GM23338 (cell line): ENCODE data around the gene ITIH4. TPM values are rescaled to one million over a fixed set of nuclear protein-coding genes. Genes with fewer than 3 reads are reported as not detected.

Source experiments
- ATAC-seq: fragments of 200-7000 bp; cut with Tn5 transposase; 3 replicates; pipeline ENCODE4 v1.9.1; 2020
- DNase-seq: peaks from one replicate; pipeline ENCODE4 v3.0.0-alpha.2; 2015; ENCODE audit warnings: low spot score
- H2AFZ ChIP-seq: fragments of 200-600 bp; sonication (generic); 2 replicates; pipeline ENCODE4 v1.8.0; 2016; ENCODE audit warnings: antibody characterized with exemption, mild to moderate bottlenecking, moderate library complexity
- H3F3A ChIP-seq: fragments of 200-600 bp; sonication (generic); replicated peaks from 2 replicates; pipeline ENCODE4 v1.8.0; 2017; ENCODE audit warnings: antibody characterized with exemption, mixed run types, low read depth
- H3K27ac ChIP-seq: fragments of 200-600 bp; sonication (generic); 2 replicates; pipeline ENCODE4 v1.6.1; 2016; ENCODE audit warnings: low read depth
- H3K27me3 ChIP-seq: fragments of 200-600 bp; sonication (generic); 2 replicates; pipeline ENCODE4 v1.8.0; 2016; ENCODE audit warnings: mild to moderate bottlenecking, mixed run types, moderate library complexity; ENCODE audit not compliant: insufficient read depth
- H3K36me3 ChIP-seq: fragments of 200-600 bp; sonication (generic); 2 replicates; pipeline ENCODE4 v1.8.0; 2016; ENCODE audit warnings: mild to moderate bottlenecking; ENCODE audit not compliant: insufficient read depth
- H3K4me1 ChIP-seq: fragments of 200-600 bp; sonication (generic); 2 replicates; pipeline ENCODE4 v1.8.0; 2016; ENCODE audit warnings: mild to moderate bottlenecking, moderate library complexity; ENCODE audit not compliant: insufficient read depth
- H3K4me2 ChIP-seq: fragments of 200-600 bp; sonication (generic); 2 replicates; pipeline ENCODE4 v1.7.1; 2017; ENCODE audit warnings: mixed run types
- H3K4me3 ChIP-seq: fragments of 200-600 bp; sonication (generic); 2 replicates; pipeline ENCODE4 v1.6.1; 2016; ENCODE audit warnings: mixed run types
- H3K79me2 ChIP-seq: fragments of 200-600 bp; sonication (generic); replicated peaks from 2 replicates; pipeline ENCODE4 v1.8.0; 2017; ENCODE audit warnings: mild to moderate bottlenecking; ENCODE audit not compliant: insufficient read depth
- H3K9me2 ChIP-seq: fragments of 200-600 bp; sonication (generic); 2 replicates; pipeline ENCODE4 v1.8.0; 2017; ENCODE audit not compliant: insufficient read depth
- H4K20me1 ChIP-seq: fragments of 200-600 bp; sonication (generic); replicated peaks from 2 replicates; pipeline ENCODE4 v1.8.0; 2017; ENCODE audit warnings: mild to moderate bottlenecking; ENCODE audit not compliant: insufficient read depth
- H3K27ac Mint-ChIP-seq: 2 replicates; pipeline ENCODE4 v1.8.0; 2020; ENCODE audit warnings: inconsistent platforms, mild to moderate bottlenecking, moderate library complexity, mixed read lengths
- H3K27me3 Mint-ChIP-seq: 3 replicates; pipeline ENCODE4 v1.8.0; 2022; ENCODE audit warnings: low read depth, mild to moderate bottlenecking, moderate library complexity, mixed read lengths, inconsistent platforms; ENCODE audit not compliant: insufficient read depth, poor library complexity
- H3K36me3 Mint-ChIP-seq: 3 replicates; pipeline ENCODE4 v1.8.0; 2021; ENCODE audit warnings: low read depth, mild to moderate bottlenecking, inconsistent platforms, moderate library complexity, mixed read lengths
- H3K4me1 Mint-ChIP-seq: 3 replicates; pipeline ENCODE4 v1.8.0; 2020; ENCODE audit warnings: mild to moderate bottlenecking, inconsistent platforms, mixed read lengths
- H3K4me3 Mint-ChIP-seq: 3 replicates; pipeline ENCODE4 v1.8.0; 2021; ENCODE audit warnings: moderate library complexity, mild to moderate bottlenecking, inconsistent platforms, mixed read lengths
- H3K9me3 Mint-ChIP-seq: 3 replicates; pipeline ENCODE4 v1.8.0; 2020; ENCODE audit warnings: moderate library complexity, mild to moderate bottlenecking, inconsistent platforms, mixed read lengths
- CREB1 ChIP-seq: fragments of 250-450 bp; sonication (Bioruptor Pico); IDR thresholded peaks from 2 replicates; pipeline ENCODE4 v1.5.0; 2020; ENCODE audit warnings: low read depth, mild to moderate bottlenecking, moderate library complexity
- EZH2 ChIP-seq: fragments of 200-600 bp; sonication (generic); IDR thresholded peaks from one replicate; pipeline ENCODE4 v1.8.0; 2017; ENCODE audit warnings: antibody characterized with exemption, mild to moderate bottlenecking, low read depth; ENCODE audit not compliant: unreplicated experiment
- JUNB ChIP-seq: IDR thresholded peaks from one replicate; pipeline ENCODE4 v1.6.1; 2016; ENCODE audit warnings: antibody characterized with exemption; ENCODE audit not compliant: unreplicated experiment
- STAT1 ChIP-seq: IDR thresholded peaks from one replicate; pipeline ENCODE4 v1.6.1; 2016; ENCODE audit warnings: antibody characterized with exemption; ENCODE audit not compliant: unreplicated experiment
- ZNF331 ChIP-seq: fragments of 250-450 bp; sonication (Bioruptor Pico); IDR thresholded peaks from 2 replicates; pipeline ENCODE4 v1.5.0; 2020; ENCODE audit warnings: low read depth, mild to moderate bottlenecking, moderate library complexity
- polyA plus RNA-seq: library from polyadenylated mRNA; unstranded; fragments of >200 nt; fragmentation: Nextera tagmentation; extraction: Ambion mirVana; gene quantifications from 2 replicates; pipeline ENCODE4 v1.2.1, GENCODE V29; 2016
- total RNA-seq: library from RNA; depleted of rRNA; stranded (reverse); fragments of >200 nt; shearing (Covaris generic); gene quantifications from 2 replicates; pipeline ENCODE4 v1.2.3, GENCODE V29; 2014
- TF ChIP-seq, protein P1 (sequence below): fragments of 250-450 bp; sonication (Bioruptor Pico); IDR thresholded peaks from 2 replicates; pipeline ENCODE4 v1.5.0; 2020; ENCODE audit warnings: mild to moderate bottlenecking, moderate library complexity
- TF ChIP-seq, protein P2 (sequence below): IDR thresholded peaks from 2 replicates; pipeline ENCODE4 v1.6.1; 2016; ENCODE audit warnings: antibody characterized with exemption

The ITIH4 gene
- total and polyA plus RNA-seq, 2 experiments from 2014 or later, result 0.82 to 1.4 TPM

DNA sequence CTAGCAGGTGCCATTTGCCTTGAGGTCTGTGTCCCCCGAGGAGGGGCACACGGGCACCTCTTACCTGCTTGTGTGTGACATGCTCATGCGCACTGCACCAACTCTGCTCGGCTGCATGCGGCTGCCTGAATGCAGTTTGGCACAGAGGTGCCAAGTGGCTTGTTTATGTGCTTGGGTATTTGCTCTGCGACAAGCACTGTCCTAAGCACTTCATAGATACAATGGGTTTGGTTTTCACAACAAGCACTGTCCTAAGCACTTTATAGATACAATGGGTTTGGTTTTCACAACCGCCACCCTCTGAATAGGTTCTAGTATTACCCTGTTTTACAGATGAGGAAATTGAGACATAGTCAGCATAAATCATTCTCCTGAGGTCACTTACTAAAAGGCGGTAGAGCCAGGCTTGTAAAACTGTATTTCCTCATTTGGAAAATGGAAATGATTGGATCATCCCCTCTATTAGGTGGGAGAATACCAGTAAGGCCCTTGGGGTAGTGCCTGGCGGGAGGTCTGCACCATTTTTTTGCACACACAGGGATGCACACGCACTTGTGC is 487 bp downstream of the ITIH4 start:
- Histone ChIP-seq H3K9me2 (no peaks in the 10 kb centered on the region), H3F3A (no peaks in the 10 kb centered on the region), H3K27ac (no peak overlapping the region), H3K36me3 (no peaks in the 10 kb centered on the region), H3K27me3 (no peaks in the 10 kb centered on the region), H3K79me2 (no peaks in the 10 kb centered on the region), H4K20me1 (no peaks in the 10 kb centered on the region), H3K4me2 (no peak overlapping the region), H2AFZ (no peak overlapping the region), H3K4me1 (no peaks in the 10 kb centered on the region), H3K4me3 (no peak overlapping the region)
- ATAC-seq (no peak), DNase-seq (no peak)
- Mint-ChIP-seq H3K9me3 (no peaks in the 10 kb centered on the region), H3K27me3 (peaks cover 10% of the 10 kb centered on the region), H3K27ac (no peak overlapping the region), H3K4me3 (no peak overlapping the region), H3K36me3 (peaks cover 2% of the 10 kb centered on the region; the same call in 1 of the 3 replicates), H3K4me1 (peaks cover 17% of the 10 kb centered on the region)
- TF ChIP-seq, protein P1, sequence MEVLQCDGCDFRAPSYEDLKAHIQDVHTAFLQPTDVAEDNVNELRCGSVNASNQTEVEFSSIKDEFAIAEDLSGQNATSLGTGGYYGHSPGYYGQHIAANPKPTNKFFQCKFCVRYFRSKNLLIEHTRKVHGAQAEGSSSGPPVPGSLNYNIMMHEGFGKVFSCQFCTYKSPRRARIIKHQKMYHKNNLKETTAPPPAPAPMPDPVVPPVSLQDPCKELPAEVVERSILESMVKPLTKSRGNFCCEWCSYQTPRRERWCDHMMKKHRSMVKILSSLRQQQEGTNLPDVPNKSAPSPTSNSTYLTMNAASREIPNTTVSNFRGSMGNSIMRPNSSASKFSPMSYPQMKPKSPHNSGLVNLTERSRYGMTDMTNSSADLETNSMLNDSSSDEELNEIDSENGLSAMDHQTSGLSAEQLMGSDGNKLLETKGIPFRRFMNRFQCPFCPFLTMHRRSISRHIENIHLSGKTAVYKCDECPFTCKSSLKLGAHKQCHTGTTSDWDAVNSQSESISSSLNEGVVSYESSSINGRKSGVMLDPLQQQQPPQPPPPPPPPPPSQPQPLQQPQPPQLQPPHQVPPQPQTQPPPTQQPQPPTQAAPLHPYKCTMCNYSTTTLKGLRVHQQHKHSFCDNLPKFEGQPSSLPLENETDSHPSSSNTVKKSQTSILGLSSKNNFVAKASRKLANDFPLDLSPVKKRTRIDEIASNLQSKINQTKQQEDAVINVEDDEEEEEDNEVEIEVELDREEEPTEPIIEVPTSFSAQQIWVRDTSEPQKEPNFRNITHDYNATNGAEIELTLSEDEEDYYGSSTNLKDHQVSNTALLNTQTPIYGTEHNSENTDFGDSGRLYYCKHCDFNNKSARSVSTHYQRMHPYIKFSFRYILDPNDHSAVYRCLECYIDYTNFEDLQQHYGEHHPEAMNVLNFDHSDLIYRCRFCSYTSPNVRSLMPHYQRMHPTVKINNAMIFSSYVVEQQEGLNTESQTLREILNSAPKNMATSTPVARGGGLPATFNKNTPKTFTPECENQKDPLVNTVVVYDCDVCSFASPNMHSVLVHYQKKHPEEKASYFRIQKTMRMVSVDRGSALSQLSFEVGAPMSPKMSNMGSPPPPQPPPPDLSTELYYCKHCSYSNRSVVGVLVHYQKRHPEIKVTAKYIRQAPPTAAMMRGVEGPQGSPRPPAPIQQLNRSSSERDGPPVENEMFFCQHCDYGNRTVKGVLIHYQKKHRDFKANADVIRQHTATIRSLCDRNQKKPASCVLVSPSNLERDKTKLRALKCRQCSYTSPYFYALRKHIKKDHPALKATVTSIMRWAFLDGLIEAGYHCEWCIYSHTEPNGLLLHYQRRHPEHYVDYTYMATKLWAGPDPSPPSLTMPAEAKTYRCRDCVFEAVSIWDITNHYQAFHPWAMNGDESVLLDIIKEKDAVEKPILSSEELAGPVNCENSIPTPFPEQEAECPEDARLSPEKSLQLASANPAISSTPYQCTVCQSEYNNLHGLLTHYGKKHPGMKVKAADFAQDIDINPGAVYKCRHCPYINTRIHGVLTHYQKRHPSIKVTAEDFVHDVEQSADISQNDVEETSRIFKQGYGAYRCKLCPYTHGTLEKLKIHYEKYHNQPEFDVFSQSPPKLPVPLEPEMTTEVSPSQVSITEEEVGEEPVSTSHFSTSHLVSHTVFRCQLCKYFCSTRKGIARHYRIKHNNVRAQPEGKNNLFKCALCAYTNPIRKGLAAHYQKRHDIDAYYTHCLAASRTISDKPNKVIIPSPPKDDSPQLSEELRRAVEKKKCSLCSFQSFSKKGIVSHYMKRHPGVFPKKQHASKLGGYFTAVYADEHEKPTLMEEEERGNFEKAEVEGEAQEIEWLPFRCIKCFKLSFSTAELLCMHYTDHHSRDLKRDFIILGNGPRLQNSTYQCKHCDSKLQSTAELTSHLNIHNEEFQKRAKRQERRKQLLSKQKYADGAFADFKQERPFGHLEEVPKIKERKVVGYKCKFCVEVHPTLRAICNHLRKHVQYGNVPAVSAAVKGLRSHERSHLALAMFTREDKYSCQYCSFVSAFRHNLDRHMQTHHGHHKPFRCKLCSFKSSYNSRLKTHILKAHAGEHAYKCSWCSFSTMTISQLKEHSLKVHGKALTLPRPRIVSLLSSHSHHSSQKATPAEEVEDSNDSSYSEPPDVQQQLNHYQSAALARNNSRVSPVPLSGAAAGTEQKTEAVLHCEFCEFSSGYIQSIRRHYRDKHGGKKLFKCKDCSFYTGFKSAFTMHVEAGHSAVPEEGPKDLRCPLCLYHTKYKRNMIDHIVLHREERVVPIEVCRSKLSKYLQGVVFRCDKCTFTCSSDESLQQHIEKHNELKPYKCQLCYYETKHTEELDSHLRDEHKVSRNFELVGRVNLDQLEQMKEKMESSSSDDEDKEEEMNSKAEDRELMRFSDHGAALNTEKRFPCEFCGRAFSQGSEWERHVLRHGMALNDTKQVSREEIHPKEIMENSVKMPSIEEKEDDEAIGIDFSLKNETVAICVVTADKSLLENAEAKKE, result no peak
- TF ChIP-seq EZH2 (no peak), STAT1 (no peak), CREB1 (CRISPR knock-in tag) (no peak), JUNB (no peak), ZNF331 (no peak)
- TF ChIP-seq, protein P2, sequence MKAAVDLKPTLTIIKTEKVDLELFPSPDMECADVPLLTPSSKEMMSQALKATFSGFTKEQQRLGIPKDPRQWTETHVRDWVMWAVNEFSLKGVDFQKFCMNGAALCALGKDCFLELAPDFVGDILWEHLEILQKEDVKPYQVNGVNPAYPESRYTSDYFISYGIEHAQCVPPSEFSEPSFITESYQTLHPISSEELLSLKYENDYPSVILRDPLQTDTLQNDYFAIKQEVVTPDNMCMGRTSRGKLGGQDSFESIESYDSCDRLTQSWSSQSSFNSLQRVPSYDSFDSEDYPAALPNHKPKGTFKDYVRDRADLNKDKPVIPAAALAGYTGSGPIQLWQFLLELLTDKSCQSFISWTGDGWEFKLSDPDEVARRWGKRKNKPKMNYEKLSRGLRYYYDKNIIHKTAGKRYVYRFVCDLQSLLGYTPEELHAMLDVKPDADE, result no peak
